ENCODE data around the gene BRD9. TPM values are rescaled to one million over a fixed set of nuclear protein-coding genes. Genes with fewer than 3 reads are reported as not detected.

Gene BRD9
- polyA plus RNA-seq, 1 donor (not counting 4 experiments of a cell fraction or from before 2014, with no cell fraction given): 10.1 TPM

DNA sequence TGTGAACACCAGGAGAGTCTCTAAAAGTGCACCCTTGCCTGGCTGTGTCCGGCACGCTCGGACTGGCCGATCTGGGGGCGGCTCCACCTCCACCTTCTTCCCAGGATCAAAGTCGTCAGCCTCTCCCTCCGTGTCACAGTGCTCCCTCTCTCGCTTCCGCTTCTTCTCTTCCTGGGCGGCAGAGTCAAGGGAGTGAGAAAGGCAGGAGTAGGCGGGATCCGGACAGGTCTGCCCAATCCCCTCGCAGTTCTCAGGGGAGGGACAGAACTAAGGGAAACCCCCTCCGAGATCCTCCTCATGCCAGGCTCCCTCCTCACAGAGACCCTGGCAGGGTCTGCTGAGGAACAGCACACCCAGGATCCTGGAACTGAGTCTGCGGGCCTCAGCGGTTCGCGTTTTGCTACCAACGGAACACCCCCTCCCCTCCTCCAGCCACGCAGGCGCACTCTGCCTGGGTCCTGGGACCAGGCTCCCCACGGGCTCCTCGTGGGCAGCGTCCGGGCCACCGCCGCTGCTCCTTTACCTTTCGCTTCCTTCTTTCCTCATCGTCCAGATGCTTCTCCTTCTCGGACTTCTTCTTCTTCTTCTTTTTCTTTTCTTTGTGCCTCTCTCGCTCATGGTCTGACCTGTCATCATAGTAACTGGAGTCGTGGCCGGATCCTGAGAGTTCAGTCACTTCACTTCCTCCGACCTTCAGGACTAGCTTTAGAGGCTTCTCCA, 1.3 kb downstream of the BRD9 start:
- DNase-seq (ENCODE audit: low read depth, low spot score): no peak
- Histone ChIP-seq H3K4me2 (ENCODE audit: control insufficient read depth, extremely low read depth, insufficient read depth, low read depth, low read length) (peak overlapping the region; percentile 85), H3K9me1 (ENCODE audit: control insufficient read depth, extremely low read depth, insufficient read depth, low read length) (no peaks in the 10 kb centered on the region), H4K20me1 (ENCODE audit: control insufficient read depth, extremely low read depth, insufficient read depth, low read length) (no peaks in the 10 kb centered on the region), H3K9ac (ENCODE audit: control insufficient read depth, extremely low read depth, insufficient read depth, low read length) (peak overlapping the region; percentile 96), H3K36me3 (ENCODE audit: control insufficient read depth in 2 of 2, extremely low read depth in 1 of 2, insufficient read depth in 2 of 2, low read length in 2 of 2) (peaks cover 25 to 49% of the 10 kb centered on the region in 2 experiments), H3K4me1 (ENCODE audit: control insufficient read depth, extremely low read depth, insufficient read depth, low read length) (peaks cover 18% of the 10 kb centered on the region), H2AFZ (ENCODE audit: control insufficient read depth, low read length) (no peak overlapping the region), H3K79me2 (ENCODE audit: control insufficient read depth, insufficient read depth, low read length) (peaks cover 72% of the 10 kb centered on the region), H3K27me3 (ENCODE audit: control insufficient read depth, extremely low read depth, insufficient read depth, low read length) (no peaks in the 10 kb centered on the region), H3K9me3 (ENCODE audit: control insufficient read depth, low read depth, low read length) (no peaks in the 10 kb centered on the region), H3K4me3 (ENCODE audit: control insufficient read depth in 2 of 3, extremely low read depth in 1 of 3, insufficient read depth in 2 of 3, low read depth in 1 of 3, low read length in 3 of 3) (peak overlapping the region; percentile 82 to 86 (median 83)), H3K27ac (ENCODE audit: control insufficient read depth, insufficient read depth, low read length) (peak overlapping the region; percentile 93)
- no peak for FAIRE-seq
- TF ChIP-seq, protein P1, sequence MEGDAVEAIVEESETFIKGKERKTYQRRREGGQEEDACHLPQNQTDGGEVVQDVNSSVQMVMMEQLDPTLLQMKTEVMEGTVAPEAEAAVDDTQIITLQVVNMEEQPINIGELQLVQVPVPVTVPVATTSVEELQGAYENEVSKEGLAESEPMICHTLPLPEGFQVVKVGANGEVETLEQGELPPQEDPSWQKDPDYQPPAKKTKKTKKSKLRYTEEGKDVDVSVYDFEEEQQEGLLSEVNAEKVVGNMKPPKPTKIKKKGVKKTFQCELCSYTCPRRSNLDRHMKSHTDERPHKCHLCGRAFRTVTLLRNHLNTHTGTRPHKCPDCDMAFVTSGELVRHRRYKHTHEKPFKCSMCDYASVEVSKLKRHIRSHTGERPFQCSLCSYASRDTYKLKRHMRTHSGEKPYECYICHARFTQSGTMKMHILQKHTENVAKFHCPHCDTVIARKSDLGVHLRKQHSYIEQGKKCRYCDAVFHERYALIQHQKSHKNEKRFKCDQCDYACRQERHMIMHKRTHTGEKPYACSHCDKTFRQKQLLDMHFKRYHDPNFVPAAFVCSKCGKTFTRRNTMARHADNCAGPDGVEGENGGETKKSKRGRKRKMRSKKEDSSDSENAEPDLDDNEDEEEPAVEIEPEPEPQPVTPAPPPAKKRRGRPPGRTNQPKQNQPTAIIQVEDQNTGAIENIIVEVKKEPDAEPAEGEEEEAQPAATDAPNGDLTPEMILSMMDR (optimal IDR thresholded peaks at IDR 0.05 in 1 of 3, IDR thresholded peaks at IDR 0.05 in 1 of 3, conservative IDR thresholded peaks at IDR 0.05 in 1 of 3; ENCODE audit: extremely low read depth in 1 of 3, insufficient read depth in 2 of 3, low read length in 3 of 3): no peak
- no peak for TF ChIP-seq EZH2 (IDR thresholded peaks at IDR 0.05; ENCODE audit: low read length)
- dilution Hi-C loops (cut with MboI; ENCODE audit: extremely low pct_ligation_motif_present, low sequenced_read_pairs): no loop called here

DNA sequence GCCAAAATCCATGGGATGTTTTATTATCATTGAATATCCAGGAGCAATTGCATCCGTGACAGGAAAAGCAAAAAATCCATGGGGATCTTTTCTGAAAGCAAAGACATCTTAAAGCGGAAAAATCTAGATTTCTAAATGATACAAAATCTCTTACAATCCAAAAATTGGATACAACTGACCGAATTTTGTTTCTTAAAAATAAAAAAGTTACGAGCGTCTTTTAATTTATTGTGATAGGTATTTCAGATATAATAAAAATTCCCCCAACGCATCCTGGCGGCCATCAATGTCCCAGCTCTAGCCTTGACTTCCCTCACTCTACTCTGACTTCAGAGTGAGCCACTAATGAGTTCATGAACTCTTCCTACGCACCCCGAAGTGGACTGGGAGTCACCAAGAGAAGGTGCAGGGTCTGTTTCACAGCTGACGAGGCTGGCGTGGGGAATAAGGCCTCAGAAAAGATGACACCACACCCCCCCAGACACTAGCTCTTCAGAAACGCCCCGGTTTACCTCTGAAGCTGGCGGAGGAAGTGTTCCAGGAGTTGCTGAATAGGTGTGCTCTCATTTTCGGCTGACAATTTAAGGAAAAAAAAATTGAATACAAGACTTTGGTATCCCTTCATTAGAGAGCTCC, 3.4 kb downstream of the BRD9 start:
- H3K9ac ChIP-seq (ENCODE audit: control insufficient read depth, extremely low read depth, insufficient read depth, low read length): no peak overlapping the region
- no peak overlapping the region for H3K4me3 ChIP-seq (ENCODE audit: control insufficient read depth in 2 of 3, extremely low read depth in 1 of 3, insufficient read depth in 2 of 3, low read depth in 1 of 3, low read length in 3 of 3)
- peaks cover 44 to 51% of the 10 kb centered on the region in 2 experiments for H3K36me3 ChIP-seq (ENCODE audit: control insufficient read depth in 2 of 2, extremely low read depth in 1 of 2, insufficient read depth in 2 of 2, low read length in 2 of 2)
- no peak overlapping the region for H3K4me2 ChIP-seq (ENCODE audit: control insufficient read depth, extremely low read depth, insufficient read depth, low read depth, low read length)
- H2AFZ ChIP-seq (ENCODE audit: control insufficient read depth, low read length): no peak overlapping the region
- H3K4me1 ChIP-seq (ENCODE audit: control insufficient read depth, extremely low read depth, insufficient read depth, low read length): peaks cover 18% of the 10 kb centered on the region
- no peaks in the 10 kb centered on the region for H3K9me3 ChIP-seq (ENCODE audit: control insufficient read depth, low read depth, low read length)
- H3K27ac ChIP-seq (ENCODE audit: control insufficient read depth, insufficient read depth, low read length): no peak overlapping the region
- H3K9me1 ChIP-seq (ENCODE audit: control insufficient read depth, extremely low read depth, insufficient read depth, low read length): no peaks in the 10 kb centered on the region
- no peaks in the 10 kb centered on the region for H3K27me3 ChIP-seq (ENCODE audit: control insufficient read depth, extremely low read depth, insufficient read depth, low read length)
- DNase-seq (ENCODE audit: low read depth, low spot score) (no peak), FAIRE-seq (no peak)
- dilution Hi-C loops (cut with MboI; ENCODE audit: extremely low pct_ligation_motif_present, low sequenced_read_pairs): no loop called here
- TF ChIP-seq, protein P1 (optimal IDR thresholded peaks at IDR 0.05 in 1 of 3, IDR thresholded peaks at IDR 0.05 in 1 of 3, conservative IDR thresholded peaks at IDR 0.05 in 1 of 3; ENCODE audit: extremely low read depth in 1 of 3, insufficient read depth in 2 of 3, low read length in 3 of 3): no peak
- TF ChIP-seq EZH2 (IDR thresholded peaks at IDR 0.05; ENCODE audit: low read length): no peak
- H4K20me1 ChIP-seq (ENCODE audit: control insufficient read depth, extremely low read depth, insufficient read depth, low read length): no peaks in the 10 kb centered on the region
- peaks cover 87% of the 10 kb centered on the region for H3K79me2 ChIP-seq (ENCODE audit: control insufficient read depth, insufficient read depth, low read length)
